Renal cortex interstitium (tissue), 11 donors: ENCODE measurements around the gene TMPRSS13. TPM values are rescaled to one million over a fixed set of nuclear protein-coding genes. Genes with fewer than 3 reads are reported as not detected.
"Not testable (repeated sequence)": the region's sequence is repeated elsewhere in the genome, so short reads cannot be mapped to it uniquely, and the experiment has no call there.

ENCODE experiments used
- DNase-seq, 11 donors: peaks; one replicate each; pipeline ENCODE4 v3.0.0-alpha.2; 2013; ENCODE audit warnings: low read depth in 9 of 11, low spot score in 4 of 11; ENCODE audit errors: extremely low read depth in 1 of 11
- polyA plus RNA-seq, 3 donors: library from polyadenylated mRNA; unstranded; fragments of 120-200 nt; gene quantifications; one replicate each; pipeline ENCODE4 v1.2.1, GENCODE V29; 2013; ENCODE audit not compliant: insufficient read length in 3 of 3

TMPRSS13 gene
- polyA plus RNA-seq, 3 donors, result 0.53 to 1.4 (median 0.57) TPM

DNA sequence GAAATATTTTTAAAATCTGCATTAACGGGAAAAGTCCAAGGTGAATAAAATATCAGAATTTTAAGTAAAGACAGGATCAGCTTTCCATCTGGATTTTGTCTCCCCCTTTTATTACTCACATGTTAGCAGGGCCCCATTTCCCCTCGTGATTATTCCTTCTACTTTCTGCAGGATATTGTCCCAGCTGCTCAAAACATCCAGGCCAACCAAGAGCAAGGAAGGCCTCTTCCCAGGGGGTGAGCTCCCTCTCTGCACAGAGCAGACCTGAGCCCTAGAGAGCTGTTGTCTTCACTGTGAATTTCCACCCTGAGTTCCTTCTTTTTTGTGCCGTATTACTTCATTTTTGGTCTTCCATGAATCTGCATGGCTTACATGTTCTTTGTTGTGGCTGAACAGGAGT is 3.7 kb upstream of the TMPRSS13 start:
- peak in 1 of 11 donors; percentile 23 for DNase-seq

DNA sequence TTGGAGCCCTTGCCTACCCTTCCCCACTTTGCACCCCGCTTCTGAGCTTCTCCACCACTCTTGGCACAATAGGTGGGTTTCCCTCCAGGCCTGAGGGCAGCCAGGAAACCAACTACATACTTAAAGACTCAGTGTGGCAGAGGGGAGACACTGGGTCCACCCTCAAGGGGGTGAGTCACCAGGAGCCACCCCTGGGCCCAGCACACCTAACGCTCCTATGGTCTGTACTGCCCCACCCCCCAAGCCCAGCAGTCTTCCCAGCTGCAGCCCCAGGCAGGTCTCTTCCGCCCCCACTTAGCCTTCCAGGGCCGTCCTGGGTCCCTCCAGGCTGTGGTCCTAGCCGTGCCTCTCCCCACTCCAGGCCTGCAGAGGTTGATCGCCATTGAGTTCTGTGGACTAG is 3.2 kb upstream of the TMPRSS13 start:
- no peak for DNase-seq

DNA sequence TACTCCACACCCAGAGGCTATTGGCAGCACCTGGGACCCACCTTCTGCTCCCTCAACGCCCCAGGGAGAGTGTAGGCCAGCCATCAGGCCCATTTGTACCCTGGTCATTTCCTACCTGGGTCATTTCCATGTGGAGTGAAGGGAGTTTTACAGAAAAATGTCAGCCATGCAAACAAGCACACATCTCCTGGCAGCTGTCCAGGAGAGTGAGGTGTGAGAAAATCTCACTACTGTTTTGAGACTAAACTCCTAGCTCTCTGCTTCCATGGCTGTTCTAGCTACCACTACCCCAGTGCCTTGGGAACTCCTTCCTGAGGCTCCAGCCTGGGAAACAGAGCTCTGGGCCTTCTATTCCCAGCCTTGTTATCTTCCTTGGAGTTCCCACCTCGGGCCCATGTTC is 2.8 kb upstream of the TMPRSS13 start:
- peak in 1 of 11 donors; percentile 43 for DNase-seq

DNA sequence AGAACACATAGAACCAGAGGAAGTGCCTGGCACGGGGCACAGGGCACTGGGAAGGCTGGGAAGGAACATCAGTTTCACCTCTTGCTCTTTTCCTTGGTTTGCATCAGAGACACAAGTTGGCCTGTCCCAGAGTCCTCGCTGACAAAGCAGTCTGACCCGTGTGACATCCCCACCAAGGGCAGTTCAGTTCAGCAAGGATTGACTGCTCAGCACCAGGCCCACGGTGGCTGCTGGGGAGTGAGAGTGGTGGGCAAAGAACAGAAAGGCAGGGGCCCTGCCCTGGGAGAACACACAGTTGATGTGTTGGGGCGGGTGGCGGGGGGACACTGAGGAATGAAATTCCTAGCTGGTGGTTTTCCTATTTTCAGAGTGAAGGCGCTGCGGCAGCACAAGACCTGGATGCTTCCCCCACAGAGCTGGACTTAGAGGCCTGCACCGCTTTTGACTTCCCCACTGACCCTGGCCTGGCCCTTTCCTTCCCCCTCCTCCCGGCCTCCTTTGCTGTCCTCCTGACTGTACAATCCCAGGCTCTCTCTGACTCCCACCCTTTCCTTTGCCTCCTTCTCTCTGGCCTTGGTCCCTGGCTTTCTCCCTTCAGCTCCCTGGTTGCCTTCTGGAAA is 2.2 kb upstream of the TMPRSS13 start:
- no peak for DNase-seq

DNA sequence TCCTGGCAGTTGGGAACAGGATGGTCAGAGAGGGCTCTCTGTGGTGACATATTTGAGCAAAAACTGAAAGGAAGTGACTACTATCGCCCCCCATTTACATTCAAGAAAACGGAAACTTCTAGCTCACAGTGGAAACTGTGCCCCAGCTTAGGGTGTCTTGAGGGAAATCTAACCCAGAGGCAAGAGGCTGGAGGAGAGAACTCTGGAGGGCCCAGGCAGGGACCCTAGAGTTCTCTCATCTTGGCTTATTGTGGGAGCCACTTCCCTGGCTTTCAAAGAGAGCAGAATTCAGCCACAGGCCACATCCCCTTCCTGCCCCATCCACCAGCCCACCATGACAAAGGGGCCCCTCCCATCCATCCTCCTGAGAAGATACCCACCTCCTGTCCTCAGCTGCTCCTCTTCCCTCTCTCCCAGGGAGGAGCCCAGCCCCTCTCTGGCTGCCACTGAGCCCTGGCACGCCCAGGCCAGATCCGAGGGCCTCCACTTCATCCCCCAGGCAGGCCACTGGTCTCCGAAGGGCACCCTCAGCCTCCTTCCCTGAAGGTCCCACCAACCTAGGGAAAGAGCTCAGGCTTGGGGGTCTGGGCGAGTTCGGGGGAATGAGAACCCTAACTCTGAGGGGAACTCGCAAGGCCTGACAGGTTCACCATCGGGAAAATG is 1.6 kb upstream of the TMPRSS13 start:
- no peak for DNase-seq

DNA sequence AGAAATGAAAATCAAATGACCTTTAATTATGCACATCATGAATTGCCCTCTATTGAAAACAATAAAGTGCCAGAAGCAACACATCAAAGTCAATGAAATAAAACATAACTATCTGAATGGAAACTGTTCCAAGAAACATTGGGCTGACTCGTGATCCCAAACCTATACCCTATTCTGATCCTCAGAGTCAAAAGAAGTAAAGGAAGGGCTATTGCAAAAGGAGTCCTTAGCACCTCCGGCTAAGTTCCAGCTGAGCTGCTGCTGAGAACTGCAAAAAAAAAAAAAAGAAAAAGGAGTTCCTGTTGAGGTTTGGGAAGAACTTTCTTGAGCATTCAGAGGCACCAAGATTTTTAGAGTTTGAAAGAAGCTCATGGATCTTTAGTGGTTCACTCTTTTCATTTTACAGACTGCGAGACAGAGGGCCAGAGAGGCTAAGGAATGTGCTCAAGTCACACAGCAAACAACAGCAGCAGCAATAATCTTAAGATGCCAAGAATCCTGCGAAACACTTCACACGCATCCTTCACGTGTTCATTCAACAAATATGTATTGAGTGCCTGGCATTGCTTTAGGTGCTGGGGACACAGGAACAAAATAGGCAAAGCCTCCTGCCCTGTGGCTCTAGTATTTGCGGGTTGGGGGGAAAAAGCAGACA is 841 bp upstream of the TMPRSS13 start:
- no peak for DNase-seq

DNA sequence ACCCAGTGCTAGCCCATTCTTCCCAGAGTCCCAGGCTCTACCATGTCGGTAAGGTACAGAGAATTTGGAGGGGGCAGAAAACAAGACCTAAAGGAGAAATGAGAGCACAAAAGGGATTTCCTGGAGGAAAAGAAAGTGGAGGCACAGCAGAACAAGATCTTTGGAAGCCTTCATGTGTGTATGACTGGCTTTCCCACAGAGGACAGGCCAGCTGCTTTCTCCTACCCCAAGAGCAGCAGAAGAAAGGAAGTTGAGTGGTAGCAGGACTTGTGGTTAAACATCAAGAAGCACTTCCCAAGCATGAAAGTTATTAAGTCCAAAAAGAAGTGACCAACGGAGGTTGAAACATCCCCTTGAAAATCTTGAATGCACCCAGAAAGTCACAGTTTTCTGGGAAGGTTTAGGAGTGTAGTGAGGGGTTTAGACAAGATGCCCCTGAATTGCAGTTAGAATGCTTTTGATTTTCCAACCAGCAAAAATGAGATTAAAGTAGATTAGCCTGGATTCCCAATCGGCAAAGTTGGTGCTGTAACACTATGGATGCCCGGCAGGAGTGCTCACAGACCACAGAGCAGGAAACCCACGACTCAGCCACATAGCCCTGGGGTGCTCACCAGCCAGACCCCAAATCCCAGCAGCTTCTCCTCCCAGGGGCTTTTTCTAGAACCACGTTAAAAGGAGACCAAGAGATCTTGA is 608 bp downstream of the TMPRSS13 start:
- no peak for DNase-seq

DNA sequence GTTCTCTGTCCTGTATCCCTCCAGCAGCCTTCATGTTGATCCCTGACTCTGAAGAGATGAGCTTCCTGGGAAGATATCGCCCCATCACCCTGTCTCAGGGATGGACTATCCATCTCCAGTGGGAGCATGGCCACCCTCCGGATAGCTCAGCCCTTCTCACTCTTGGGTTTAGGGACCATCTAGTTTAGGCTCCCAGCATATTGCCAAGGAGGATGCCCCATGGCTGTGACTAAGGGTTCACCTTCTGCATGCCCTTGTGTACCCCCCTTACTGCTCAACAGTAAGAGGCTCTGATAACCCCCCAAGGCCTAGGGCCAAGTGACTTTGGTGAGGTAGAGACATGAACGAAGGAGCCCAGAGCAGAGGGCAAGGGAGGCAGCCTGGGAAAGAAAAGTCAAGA is 1.3 kb downstream of the TMPRSS13 start:
- DNase-seq, result no peak

DNA sequence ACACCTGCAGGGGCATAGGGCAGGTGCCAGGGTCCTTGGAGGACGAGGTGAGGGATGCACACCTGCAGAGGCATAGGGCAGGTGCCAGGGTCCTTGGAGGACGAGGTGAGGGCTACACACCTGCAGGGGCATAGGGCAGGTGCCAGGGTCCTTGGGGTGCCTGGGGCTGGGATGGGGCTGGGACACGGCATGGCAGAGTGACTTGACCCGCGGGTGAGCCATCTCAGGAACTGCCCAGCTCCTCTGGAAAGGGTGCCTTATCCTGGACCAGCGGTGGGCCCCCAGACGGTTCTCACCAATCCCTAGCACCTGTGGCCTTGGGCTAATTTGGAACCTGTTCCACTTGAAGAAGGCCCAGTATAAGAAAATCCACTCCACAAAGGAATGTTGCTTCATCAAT is 3.0 kb downstream of the TMPRSS13 start:
- not testable (repeated sequence) for DNase-seq

DNA sequence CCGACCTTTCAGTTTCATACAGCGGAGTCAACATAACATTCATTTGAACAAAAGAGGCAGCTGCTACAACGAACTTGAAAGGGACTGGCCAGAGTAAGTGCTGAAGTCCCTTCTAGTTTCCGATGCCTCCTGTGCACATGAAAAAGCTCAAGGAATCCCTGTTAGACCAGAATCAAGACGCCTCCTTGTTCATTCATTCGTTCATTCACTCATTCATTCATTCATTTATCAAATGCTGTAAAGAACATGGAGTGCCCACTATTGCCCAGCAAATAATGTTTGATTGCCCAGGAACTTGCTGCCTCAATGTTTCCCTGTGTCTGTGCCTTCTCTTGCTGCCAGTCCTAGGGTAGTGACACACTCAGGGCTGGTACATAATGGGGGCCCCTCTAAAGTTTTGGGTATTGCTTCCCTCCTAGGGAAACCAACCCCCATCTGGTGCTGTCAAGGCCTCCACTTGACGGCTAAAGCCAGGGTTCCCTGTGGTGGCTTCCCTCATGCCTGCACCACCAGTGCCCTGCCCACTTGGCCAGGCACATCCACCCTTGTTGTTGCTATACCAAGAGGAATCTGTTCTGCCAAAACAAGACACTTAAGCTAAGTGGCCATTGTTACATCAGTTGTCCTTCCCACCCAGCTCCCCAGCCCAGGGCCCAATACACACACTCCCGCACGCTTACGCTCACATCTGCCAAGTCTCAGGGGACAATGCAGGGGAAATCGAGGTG is 3.8 kb downstream of the TMPRSS13 start:
- DNase-seq, result no peak

DNA sequence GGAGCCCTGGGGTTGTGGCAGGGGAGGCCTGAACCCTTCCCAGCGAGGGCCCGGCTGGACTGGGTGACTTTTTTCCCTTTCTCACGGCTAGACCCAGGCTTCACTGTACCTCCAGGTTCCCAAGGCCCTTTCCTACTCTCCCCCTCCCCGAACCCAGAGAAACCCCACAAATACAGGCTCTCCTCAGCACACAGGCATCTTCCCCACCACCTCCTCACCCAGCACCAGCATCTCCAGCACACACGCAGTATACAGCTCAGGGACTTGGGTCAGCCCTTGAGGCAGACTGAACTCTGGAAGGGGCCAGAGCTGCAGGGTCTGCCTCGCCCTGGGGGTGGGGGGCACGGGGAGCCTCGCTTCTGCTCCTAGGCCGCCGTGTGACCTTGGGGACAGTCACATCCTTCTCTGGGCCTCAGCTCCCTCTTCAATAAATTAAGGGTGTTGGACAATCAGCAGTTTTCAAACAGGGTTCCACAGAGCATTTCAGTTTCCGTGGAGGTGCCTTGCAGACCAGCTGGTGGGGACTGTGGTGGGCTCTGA is 4.5 kb downstream of the TMPRSS13 start:
- DNase-seq, result no peak

DNA sequence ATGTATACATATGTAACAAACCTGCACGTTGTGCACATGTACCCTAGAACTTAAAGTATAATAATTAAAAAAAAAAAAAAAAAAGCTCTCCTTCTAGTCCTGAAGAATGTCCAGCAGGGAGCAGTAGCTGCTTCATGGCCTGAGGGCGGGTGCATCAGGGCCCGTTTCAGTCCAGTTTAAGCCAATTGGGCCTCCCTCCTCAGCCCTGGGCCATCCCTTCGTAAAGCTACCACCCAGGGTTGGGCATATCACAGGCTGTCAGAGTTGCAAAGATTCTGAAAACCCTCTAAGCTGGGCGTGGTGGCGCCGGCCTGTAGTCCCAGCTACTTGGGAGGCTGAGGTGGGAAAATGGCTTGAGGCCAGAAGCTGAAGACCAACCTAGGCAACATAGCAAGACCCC is 5.4 kb downstream of the TMPRSS13 start:
- no peak for DNase-seq

DNA sequence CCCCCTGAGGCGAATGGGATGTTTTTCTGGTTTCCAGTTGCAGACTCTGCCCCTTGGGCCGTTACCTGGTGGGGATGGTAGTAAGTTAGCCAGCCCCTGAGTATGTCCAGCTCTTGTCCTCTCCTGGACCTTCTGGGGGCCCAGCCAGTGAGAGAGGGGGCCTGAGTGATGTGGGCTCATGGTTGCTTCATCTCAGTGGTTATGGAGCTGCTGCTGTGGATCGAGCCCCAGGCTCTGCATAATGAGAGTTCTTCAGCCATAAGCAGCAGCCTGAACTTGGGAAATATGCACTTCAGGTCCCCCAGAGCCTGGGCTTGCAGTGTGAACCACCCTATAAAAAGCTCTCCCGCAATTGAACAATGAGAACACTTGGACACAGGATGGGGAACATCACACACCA is 5.9 kb downstream of the TMPRSS13 start:
- DNase-seq, result no peak

DNA sequence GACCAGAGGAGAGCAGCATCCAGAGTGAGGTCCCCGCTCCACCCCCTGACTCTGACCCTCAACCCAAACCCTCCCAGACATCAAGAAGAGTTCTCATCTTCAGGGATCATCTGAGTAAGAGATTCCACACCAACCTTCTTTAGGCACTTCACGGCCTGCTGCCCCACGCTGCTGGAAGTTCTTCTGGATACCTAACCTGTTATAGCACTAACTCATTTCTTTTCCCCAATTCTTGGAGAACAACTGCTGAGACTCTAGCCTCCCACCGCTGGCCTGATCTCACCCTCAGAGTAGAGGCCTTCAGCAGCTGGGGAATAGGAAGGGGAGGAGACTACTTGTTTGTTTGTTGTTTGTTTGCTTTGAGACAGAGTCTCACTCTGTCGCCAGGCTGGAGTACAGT is 7.3 kb downstream of the TMPRSS13 start:
- no peak for DNase-seq

DNA sequence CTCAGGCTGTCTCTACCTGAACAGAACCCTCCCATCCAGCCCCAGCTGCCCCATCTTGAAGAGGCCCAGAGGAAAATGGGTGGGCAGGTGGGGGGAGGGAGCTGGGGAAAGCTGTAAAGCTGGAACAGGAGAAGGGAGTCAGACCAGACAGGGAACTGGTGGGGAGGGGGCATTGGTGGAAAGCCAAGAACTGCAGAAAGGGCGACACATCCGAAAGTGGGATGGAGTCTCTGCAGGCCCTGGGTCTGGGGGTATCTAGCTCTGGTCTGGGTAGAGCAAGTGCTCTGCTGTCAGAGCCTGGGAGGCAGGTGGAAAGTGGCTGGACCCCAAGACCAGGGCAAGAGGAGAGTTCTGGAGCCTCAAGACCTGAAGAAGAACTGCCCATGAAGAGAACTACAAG is 7.7 kb downstream of the TMPRSS13 start:
- DNase-seq, result no peak

DNA sequence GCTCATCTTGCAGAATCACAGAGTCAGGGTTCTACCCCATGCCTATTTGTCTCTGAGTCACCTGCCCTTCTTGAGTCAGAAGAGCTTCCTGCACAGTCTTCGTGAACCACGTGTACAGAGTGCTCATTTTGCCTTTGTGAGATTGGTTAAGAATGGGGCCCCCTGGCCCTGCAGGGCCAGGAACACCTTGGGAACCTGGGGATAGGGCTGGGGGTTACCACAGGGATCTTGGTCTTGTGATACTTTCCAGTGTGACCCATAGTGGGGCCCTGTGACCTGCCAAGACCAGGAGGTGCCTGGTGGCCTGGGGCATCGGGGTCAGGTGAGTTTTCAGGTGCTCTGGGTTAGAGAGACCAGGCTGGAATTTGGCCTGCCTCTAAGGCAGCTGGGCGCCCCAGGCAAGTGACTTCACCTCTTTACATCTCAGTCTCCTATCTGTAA is 9.4 kb downstream of the TMPRSS13 start:
- DNase-seq, result no peak

DNA sequence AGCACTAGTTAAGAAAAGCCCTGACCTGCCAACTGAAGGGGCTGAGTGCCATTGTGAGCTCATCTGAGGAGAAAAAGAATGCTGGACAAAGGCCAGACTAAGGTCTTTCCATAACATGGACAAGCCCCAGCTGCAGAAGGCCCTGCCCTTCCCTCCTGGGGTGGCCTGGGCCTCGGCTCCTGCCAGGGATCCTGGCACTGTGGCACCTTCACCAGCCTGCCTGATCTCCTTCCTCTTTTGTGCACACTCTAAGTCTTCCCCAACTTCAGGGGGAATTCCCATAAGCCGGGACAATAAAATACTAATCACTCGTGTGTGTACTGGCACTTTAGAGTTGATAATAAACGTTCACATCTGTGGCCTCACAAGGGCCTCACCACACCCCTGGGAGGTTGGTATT is 9.9 kb downstream of the TMPRSS13 start:
- DNase-seq, result no peak

DNA sequence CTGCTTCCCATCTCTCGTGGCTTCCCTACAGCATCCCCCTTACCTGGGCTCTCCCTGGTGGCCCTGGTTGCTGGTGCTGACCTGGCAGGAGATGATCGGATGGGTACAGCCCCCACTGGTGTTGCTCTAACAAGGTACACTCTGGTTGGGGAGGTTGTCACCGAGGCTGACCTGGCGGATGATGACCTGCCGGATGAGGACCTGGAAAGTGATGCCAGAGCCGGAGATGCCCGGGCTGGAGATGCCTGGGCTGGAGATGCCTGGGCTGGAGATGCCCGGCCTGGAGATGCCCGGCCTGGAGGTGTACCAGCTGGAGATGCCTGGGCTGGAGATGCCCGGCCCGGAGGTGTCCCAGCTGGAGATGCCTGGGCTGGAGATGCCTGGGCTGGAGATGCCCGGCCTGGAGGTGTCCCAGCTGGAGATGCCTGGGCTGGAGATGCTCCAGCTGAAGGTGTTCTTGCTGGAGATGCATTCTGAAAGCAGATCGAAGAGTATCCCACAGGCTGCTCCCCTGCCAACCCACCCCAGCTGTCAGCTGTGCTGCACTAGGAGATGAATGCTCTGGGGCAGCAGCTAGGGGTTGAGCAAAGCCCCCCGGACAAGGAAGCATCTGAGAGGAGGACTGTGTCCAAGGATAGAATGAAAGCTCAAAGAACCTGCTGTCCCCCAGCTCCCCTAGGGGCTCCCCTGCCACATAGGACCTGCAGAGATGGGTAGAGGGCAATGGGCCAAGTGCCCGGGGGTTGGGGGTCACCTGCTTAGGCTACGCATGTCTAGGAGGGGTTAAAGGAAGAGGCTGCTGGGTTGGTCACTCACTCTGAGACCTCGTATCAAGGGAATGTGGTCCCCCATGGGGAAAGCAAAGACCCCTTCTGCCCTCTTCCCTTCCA is 10.6 kb downstream of the TMPRSS13 start:
- DNase-seq, result no peak
